Endothelial cell of umbilical vein (primary cell): ENCODE data around the gene TENT5C. TPM values are rescaled to one million over a fixed set of nuclear protein-coding genes. Genes with fewer than 3 reads are reported as not detected.

ENCODE experiments used
- BruUV-seq: library from RNA; stranded (reverse); fragments of 400-500 nt; replicated peaks from 2 replicates; lab custom pipeline; 2021; lab: Mats Ljungman, UMichigan
- CTCF ChIA-PET: fragments of 300-600, 350-600 bp; sonication (Branson Sonifier 250); formaldehyde crosslinking; loops from one replicate; lab custom pipeline; 2021; ENCODE audit warnings: antibody characterized with exemption, inconsistent platforms; lab: Charles Lee
- POLR2A ChIA-PET: fragments of 300-600, 350-600 bp; sonication (Branson Sonifier 250); formaldehyde crosslinking; loops from one replicate; lab custom pipeline; 2021; ENCODE audit warnings: antibody characterized with exemption, inconsistent platforms; lab: Charles Lee
- DNase-seq: peaks from one replicate; pipeline ENCODE4 v3.0.0-alpha.2; 2011; ENCODE audit warnings: low read depth, low spot score
- FAIRE-seq: peaks from 2 replicates; lab custom pipeline; 2011; peaks lifted over from hg19 to GRCh38; lab: Jason Lieb, UNC
- H2AFZ ChIP-seq: 2 replicates; pipeline ENCODE4 v1.6.0; 2012; ENCODE audit warnings: low read depth, low read length, control low read depth, inconsistent platforms
- H3K27ac ChIP-seq: 2 replicates; pipeline ENCODE4 v1.5.1; 2011; ENCODE audit warnings: low read depth, mild to moderate bottlenecking, control low read depth, low read length, moderate library complexity; ENCODE audit not compliant: insufficient read depth
- H3K27me3 ChIP-seq, 2 experiments: 2 replicates each; pipeline versions ENCODE4 v1.6.0 to v1.6.1; 2011; ENCODE audit warnings: low read length in 2 of 2, mixed read lengths in 1 of 2; ENCODE audit not compliant: control insufficient read depth in 2 of 2, insufficient read depth in 2 of 2
- H3K36me3 ChIP-seq, 2 experiments: 2 replicates in 1 of 2; 3 replicates in 1 of 2; pipeline ENCODE4 v1.5.1; 2011; ENCODE audit warnings: low read length in 2 of 2, mild to moderate bottlenecking in 1 of 2, moderate library complexity in 1 of 2; ENCODE audit not compliant: control insufficient read depth in 2 of 2, insufficient read depth in 2 of 2; ENCODE audit errors: extremely low read depth in 1 of 2
- H3K4me1 ChIP-seq: 3 replicates; pipeline ENCODE4 v1.5.1; 2011; ENCODE audit warnings: mild to moderate bottlenecking, low read length; ENCODE audit not compliant: control insufficient read depth, insufficient read depth; ENCODE audit errors: extremely low read depth
- H3K4me2 ChIP-seq: 2 replicates; pipeline ENCODE4 v1.6.1; 2011; ENCODE audit warnings: low read length, control low read depth, mixed read lengths; ENCODE audit not compliant: insufficient read depth
- H3K4me3 ChIP-seq, 3 experiments: fragments of 200-600 bp in 1 of 3; sonication (generic), shearing (Covaris generic) in 1 of 3; replicated peaks in 1 of 3; 2 replicates each; pipeline ENCODE4 v1.5.1; 2011 to 2016; ENCODE audit warnings: control low read depth in 3 of 3, low read length in 3 of 3, mild to moderate bottlenecking in 2 of 3, inconsistent platforms in 1 of 3, low read depth in 1 of 3, moderate library complexity in 1 of 3; ENCODE audit not compliant: insufficient read depth in 1 of 3
- H3K79me2 ChIP-seq: 2 replicates; pipeline ENCODE4 v1.6.0; 2012; ENCODE audit warnings: low read length, inconsistent platforms; ENCODE audit not compliant: control insufficient read depth, insufficient read depth
- H3K9ac ChIP-seq: replicated peaks from 2 replicates; pipeline ENCODE3; 2011; ENCODE audit warnings: low read length, control low read depth; ENCODE audit not compliant: insufficient read depth; ENCODE audit errors: extremely low read depth
- H3K9me1 ChIP-seq: replicated peaks from 3 replicates; pipeline ENCODE4 v1.6.0; 2011; ENCODE audit warnings: mild to moderate bottlenecking, low read length; ENCODE audit not compliant: control insufficient read depth, insufficient read depth; ENCODE audit errors: extremely low read depth
- H3K9me3 ChIP-seq: replicated peaks from 2 replicates; pipeline ENCODE4 v1.5.1; 2012; ENCODE audit warnings: low read length, inconsistent platforms; ENCODE audit not compliant: control insufficient read depth, insufficient read depth
- H4K20me1 ChIP-seq: replicated peaks from 2 replicates; pipeline ENCODE3; 2011; ENCODE audit warnings: mild to moderate bottlenecking, low read length; ENCODE audit not compliant: control insufficient read depth, insufficient read depth; ENCODE audit errors: extremely low read depth
- CTCF ChIP-seq, 2 donors: IDR thresholded peaks; 1 replicate in 1 of 2; 2 replicates in 1 of 2; pipeline ENCODE4 v1.5.1; 2011; ENCODE audit warnings: low read length in 2 of 2, mild to moderate bottlenecking in 2 of 2, moderate library complexity in 2 of 2, control low read depth in 1 of 2, inconsistent platforms in 1 of 2, low read depth in 1 of 2; ENCODE audit not compliant: insufficient read depth in 1 of 2; ENCODE audit errors: extremely low read depth in 1 of 2
- EZH2 ChIP-seq: IDR thresholded peaks from 2 replicates; pipeline ENCODE4 v1.6.1; 2012; ENCODE audit warnings: borderline replicate concordance, low read depth, mild to moderate bottlenecking, moderate library complexity, low read length, inconsistent platforms; ENCODE audit not compliant: severe bottlenecking
- FOS ChIP-seq: IDR thresholded peaks from 2 replicates; pipeline ENCODE4 v1.6.1; 2011; ENCODE audit warnings: mild to moderate bottlenecking, low read length, moderate library complexity, borderline replicate concordance; ENCODE audit not compliant: insufficient read depth
- GATA2 ChIP-seq: IDR thresholded peaks from 2 replicates; pipeline ENCODE4 v1.7.0; 2011; ENCODE audit warnings: low read depth, mild to moderate bottlenecking, moderate library complexity, mixed read lengths, low read length; ENCODE audit not compliant: insufficient read length, insufficient read depth
- JUN ChIP-seq: IDR thresholded peaks from 2 replicates; pipeline ENCODE4 v1.6.1; 2011; ENCODE audit warnings: borderline replicate concordance, low read depth; ENCODE audit not compliant: insufficient read length, insufficient read depth
- MAX ChIP-seq: IDR thresholded peaks from 2 replicates; pipeline ENCODE4 v1.6.1; 2011; ENCODE audit not compliant: insufficient read depth, insufficient read length
- MYC ChIP-seq: IDR thresholded peaks from one replicate; pipeline ENCODE4 v1.6.1; 2011; ENCODE audit warnings: mild to moderate bottlenecking, low read depth, low read length
- POLR2A ChIP-seq: IDR thresholded peaks from 2 replicates; pipeline ENCODE4 v1.6.1; 2012; ENCODE audit warnings: low read depth, mild to moderate bottlenecking, control low read depth, low read length
- POLR2AphosphoS5 ChIP-seq: IDR thresholded peaks from 2 replicates; pipeline ENCODE4 v1.6.1; 2012; ENCODE audit warnings: low read depth, mild to moderate bottlenecking, control low read depth, low read length, moderate library complexity; ENCODE audit not compliant: insufficient read depth
- dilution Hi-C: fragments of 300-500 bp; cut with MboI; formaldehyde crosslinking; loops from one replicate; pipeline ENCODE4 v1.15.0; 2019; ENCODE audit warnings: low sequenced_read_pairs; ENCODE audit not compliant: extremely low pct_ligation_motif_present
- intact Hi-C: fragments of 100-400 bp; cut with micrococcal nuclease; formaldehyde crosslinking; loops from one replicate; pipeline ENCODE4 v1.10.0; 2022
- polyA plus RNA-seq, 4 experiments: library from polyadenylated mRNA; depleted of rRNA in 3 of 4; stranded (reverse) in 3 of 4; unstranded in 1 of 4; fragments of >200 nt; gene quantifications; 2 replicates each; pipeline versions ENCODE4 v1.2.1 to v1.2.3, GENCODE V29; 2011 to 2012; ENCODE audit warnings: missing spikeins in 1 of 4
- total RNA-seq: library from RNA; stranded (reverse); gene quantifications from 2 replicates; pipeline ENCODE4 v1.2.3, GENCODE V29; 2021

TENT5C gene
- total and polyA plus RNA-seq, 2 donors (not counting 3 experiments of a cell fraction or from before 2014, with no cell fraction given) = 0.06 to 0.22 TPM

- DNase-seq = no peak
- no peaks in the 10 kb centered on the region for H4K20me1 ChIP-seq
- peaks cover 7 to 8% of the 10 kb centered on the region in 2 experiments for H3K27me3 ChIP-seq
- H3K27ac ChIP-seq = no peak overlapping the region
- H3K36me3 ChIP-seq = no peaks in the 10 kb centered on the region
- intact Hi-C loops = no loop called here
- no peak for FAIRE-seq
- H3K4me2 ChIP-seq = no peak overlapping the region
- TF ChIP-seq JUN (no peak), FOS (no peak), MYC (no peak), GATA2 (no peak), EZH2 (no peak), MAX (no peak), POLR2AphosphoS5 (no peak), POLR2A (no peak), CTCF (IDR thresholded peaks at IDR 0.05; ENCODE audit: extremely low read depth in 1 of 2, insufficient read depth in 1 of 2, low read depth in 1 of 2, low read length in 2 of 2) (no peak)
- no TSS peak for BruUV-seq
- no peak overlapping the region for H3K9ac ChIP-seq
- no peak overlapping the region for H3K4me3 ChIP-seq
- POLR2A ChIA-PET = no interaction called here
- H3K79me2 ChIP-seq = no peaks in the 10 kb centered on the region
- no peaks in the 10 kb centered on the region for H3K4me1 ChIP-seq
- H3K9me1 ChIP-seq = no peaks in the 10 kb centered on the region
- dilution Hi-C loops = no loop called here
- CTCF ChIA-PET = interaction anchor here (0.8 to 1.8 kb wide), 2 partner anchors 13 to 135 kb away, joined by 4 read pairs; no protein-coding TSS in a partner anchor
- H3K9me3 ChIP-seq = no peaks in the 10 kb centered on the region
- no peak overlapping the region for H2AFZ ChIP-seq
Observed at GRCh38 chr1:117622726-117623125, 16.9 kb downstream of the TENT5C start.
